DND-41 (cell line): ENCODE measurements around the gene KCNN2.

Experiments used
- ATAC-seq: fragments of 200-7000 bp; cut with Tn5 transposase; 3 replicates; pipeline ENCODE4 v1.9.1; 2021; ENCODE audit warnings: low read depth; ENCODE audit not compliant: insufficient read depth
- DNase-seq: peaks from one replicate; pipeline ENCODE4 v3.0.0-alpha.2; 2020
- H2AFZ ChIP-seq: 2 replicates; pipeline ENCODE4 v1.6.0; 2012; ENCODE audit warnings: low read depth, low read length
- H3K27ac ChIP-seq: 2 replicates; pipeline ENCODE4 v1.5.1; 2012; ENCODE audit warnings: low read length, inconsistent platforms
- H3K27me3 ChIP-seq: fragments of 200-600 bp; sonication (generic); 2 replicates; pipeline ENCODE4 v1.6.0; 2012; ENCODE audit warnings: low read length, mild to moderate bottlenecking, inconsistent platforms; ENCODE audit not compliant: insufficient read depth, poor library complexity
- H3K36me3 ChIP-seq: 2 replicates; pipeline ENCODE4 v1.5.1; 2012; ENCODE audit warnings: low read length, inconsistent platforms; ENCODE audit not compliant: insufficient read depth
- H3K4me1 ChIP-seq: 2 replicates; pipeline ENCODE4 v1.5.1; 2012; ENCODE audit warnings: mild to moderate bottlenecking, low read length; ENCODE audit not compliant: insufficient read depth
- H3K4me2 ChIP-seq: 2 replicates; pipeline ENCODE4 v1.6.0; 2012; ENCODE audit warnings: mild to moderate bottlenecking, moderate library complexity, low read length, inconsistent platforms; ENCODE audit not compliant: insufficient read depth
- H3K4me3 ChIP-seq, 2 experiments: fragments of 200-600 bp in 1 of 2; shearing (Covaris generic) in 1 of 2; 2 replicates each; pipeline ENCODE4 v1.5.1; 2012 to 2016; ENCODE audit warnings: inconsistent platforms in 2 of 2, low read length in 2 of 2, mild to moderate bottlenecking in 2 of 2, low read depth in 1 of 2, moderate library complexity in 1 of 2
- H3K79me2 ChIP-seq: 2 replicates; pipeline ENCODE4 v1.6.0; 2012; ENCODE audit warnings: low read length, inconsistent platforms; ENCODE audit not compliant: insufficient read depth
- H3K9ac ChIP-seq: 2 replicates; pipeline ENCODE4 v1.6.0; 2012; ENCODE audit warnings: low read depth, mild to moderate bottlenecking, inconsistent platforms, low read length, moderate library complexity
- H3K9me3 ChIP-seq: 2 replicates; pipeline ENCODE4 v1.5.1; 2012; ENCODE audit warnings: low read length, moderate library complexity, mild to moderate bottlenecking, inconsistent platforms; ENCODE audit not compliant: insufficient read depth, severe bottlenecking
- H4K20me1 ChIP-seq: 2 replicates; pipeline ENCODE4 v1.6.0; 2012; ENCODE audit warnings: low read length; ENCODE audit not compliant: insufficient read depth
- EZH2 ChIP-seq: IDR thresholded peaks from 3 replicates; pipeline ENCODE4 v1.6.1; 2012; ENCODE audit warnings: borderline replicate concordance, low read depth, mild to moderate bottlenecking, moderate library complexity, low read length, inconsistent platforms; ENCODE audit not compliant: severe bottlenecking
- TF ChIP-seq, protein P1 (sequence below): IDR thresholded peaks from 2 replicates; pipeline ENCODE4 v1.5.1; 2012; ENCODE audit warnings: borderline replicate concordance, low read length, moderate library complexity, mild to moderate bottlenecking; ENCODE audit not compliant: poor library complexity, severe bottlenecking; ENCODE audit errors: extremely low read depth

Gene KCNN2

DNA sequence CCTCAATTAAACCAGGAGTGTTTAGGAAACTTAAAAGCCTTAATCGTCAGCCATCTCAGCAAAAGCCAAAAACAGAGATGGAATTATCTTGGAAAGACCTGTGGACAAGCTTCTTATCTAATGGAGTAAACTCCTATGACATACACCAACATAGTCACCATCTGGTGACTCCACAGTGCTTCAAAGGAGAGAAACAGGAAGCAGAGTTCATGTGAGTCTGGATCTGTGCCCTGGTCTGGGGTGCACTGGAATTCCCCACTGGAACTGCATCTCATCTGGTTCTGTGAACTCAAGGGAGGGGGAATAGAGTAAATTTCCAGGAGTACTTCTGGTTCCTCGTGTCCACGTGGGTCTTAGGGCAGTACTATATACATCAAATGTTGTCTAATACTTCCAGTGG, 36.3 kb upstream of the KCNN2 start:
- no peaks in the 10 kb centered on the region for H3K27me3 ChIP-seq
- H4K20me1 ChIP-seq: no peaks in the 10 kb centered on the region
- DNase-seq: no peak
- H2AFZ ChIP-seq: no peak overlapping the region
- H3K36me3 ChIP-seq: no peaks in the 10 kb centered on the region
- TF ChIP-seq, protein P1, sequence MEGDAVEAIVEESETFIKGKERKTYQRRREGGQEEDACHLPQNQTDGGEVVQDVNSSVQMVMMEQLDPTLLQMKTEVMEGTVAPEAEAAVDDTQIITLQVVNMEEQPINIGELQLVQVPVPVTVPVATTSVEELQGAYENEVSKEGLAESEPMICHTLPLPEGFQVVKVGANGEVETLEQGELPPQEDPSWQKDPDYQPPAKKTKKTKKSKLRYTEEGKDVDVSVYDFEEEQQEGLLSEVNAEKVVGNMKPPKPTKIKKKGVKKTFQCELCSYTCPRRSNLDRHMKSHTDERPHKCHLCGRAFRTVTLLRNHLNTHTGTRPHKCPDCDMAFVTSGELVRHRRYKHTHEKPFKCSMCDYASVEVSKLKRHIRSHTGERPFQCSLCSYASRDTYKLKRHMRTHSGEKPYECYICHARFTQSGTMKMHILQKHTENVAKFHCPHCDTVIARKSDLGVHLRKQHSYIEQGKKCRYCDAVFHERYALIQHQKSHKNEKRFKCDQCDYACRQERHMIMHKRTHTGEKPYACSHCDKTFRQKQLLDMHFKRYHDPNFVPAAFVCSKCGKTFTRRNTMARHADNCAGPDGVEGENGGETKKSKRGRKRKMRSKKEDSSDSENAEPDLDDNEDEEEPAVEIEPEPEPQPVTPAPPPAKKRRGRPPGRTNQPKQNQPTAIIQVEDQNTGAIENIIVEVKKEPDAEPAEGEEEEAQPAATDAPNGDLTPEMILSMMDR: no peak
- H3K27ac ChIP-seq: no peak overlapping the region
- H3K4me3 ChIP-seq: no peak overlapping the region
- H3K4me2 ChIP-seq: no peak overlapping the region
- H3K4me1 ChIP-seq: no peaks in the 10 kb centered on the region
- no peaks in the 10 kb centered on the region for H3K9me3 ChIP-seq
- H3K79me2 ChIP-seq: no peaks in the 10 kb centered on the region
- ATAC-seq: no peak
- no peak overlapping the region for H3K9ac ChIP-seq

DNA sequence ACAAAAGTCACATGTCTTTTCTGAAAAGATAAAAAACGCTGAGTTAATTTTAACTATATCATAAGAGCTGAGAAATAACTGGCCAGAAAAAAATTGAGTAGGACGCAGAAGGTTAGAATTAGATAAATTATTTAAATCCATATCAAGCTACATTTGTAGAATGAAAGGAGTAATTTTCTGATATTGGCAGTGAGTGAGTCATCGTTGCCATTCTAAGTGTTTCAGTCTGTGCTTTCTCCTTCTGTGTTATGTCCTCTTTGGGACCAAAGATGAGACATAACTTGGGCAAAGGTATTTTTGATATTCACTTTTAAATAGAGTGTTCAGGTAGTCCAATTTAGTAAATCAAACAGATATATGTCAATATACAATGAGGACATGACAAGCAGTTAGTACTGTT, 34.4 kb upstream of the KCNN2 start:
- no peak overlapping the region for H3K27ac ChIP-seq
- H3K4me3 ChIP-seq: no peak overlapping the region
- H3K4me1 ChIP-seq: no peaks in the 10 kb centered on the region
- TF ChIP-seq EZH2: no peak
- TF ChIP-seq, protein P1: no peak
- no peak for ATAC-seq
- no peaks in the 10 kb centered on the region for H3K79me2 ChIP-seq
- no peak overlapping the region for H2AFZ ChIP-seq
- no peak overlapping the region for H3K9ac ChIP-seq
- no peaks in the 10 kb centered on the region for H3K27me3 ChIP-seq
- no peaks in the 10 kb centered on the region for H4K20me1 ChIP-seq
- no peak for DNase-seq
- H3K9me3 ChIP-seq: no peaks in the 10 kb centered on the region
- no peaks in the 10 kb centered on the region for H3K36me3 ChIP-seq
- H3K4me2 ChIP-seq: no peak overlapping the region

DNA sequence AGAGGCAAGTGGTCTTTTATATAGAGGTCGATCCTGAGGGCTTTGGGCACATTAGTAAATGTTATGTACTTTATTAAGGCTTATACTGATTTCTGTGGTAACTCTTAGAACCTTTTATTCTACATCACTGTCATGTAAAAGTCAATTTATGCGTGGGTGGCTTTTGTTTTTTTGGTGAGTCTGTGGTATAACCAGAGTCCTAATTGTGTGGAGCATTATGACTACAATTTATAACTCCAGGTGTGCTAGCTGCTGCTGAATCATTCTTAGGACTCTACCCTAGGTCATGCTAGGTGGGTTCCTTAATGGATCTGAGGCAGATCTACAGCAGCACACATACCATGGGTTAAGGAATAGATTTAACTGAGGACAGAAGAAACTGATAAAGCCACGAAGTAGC, 33.9 kb upstream of the KCNN2 start:
- no peaks in the 10 kb centered on the region for H4K20me1 ChIP-seq
- ATAC-seq (no peak), DNase-seq (no peak)
- TF ChIP-seq EZH2: no peak
- TF ChIP-seq, protein P1: no peak
- no peaks in the 10 kb centered on the region for H3K79me2 ChIP-seq
- no peak overlapping the region for H3K9ac ChIP-seq
- H3K4me3 ChIP-seq: no peak overlapping the region
- no peak overlapping the region for H3K27ac ChIP-seq
- no peak overlapping the region for H3K4me2 ChIP-seq
- no peaks in the 10 kb centered on the region for H3K4me1 ChIP-seq
- H3K36me3 ChIP-seq: no peaks in the 10 kb centered on the region
- no peak overlapping the region for H2AFZ ChIP-seq
- H3K9me3 ChIP-seq: no peaks in the 10 kb centered on the region
- H3K27me3 ChIP-seq: no peaks in the 10 kb centered on the region

DNA sequence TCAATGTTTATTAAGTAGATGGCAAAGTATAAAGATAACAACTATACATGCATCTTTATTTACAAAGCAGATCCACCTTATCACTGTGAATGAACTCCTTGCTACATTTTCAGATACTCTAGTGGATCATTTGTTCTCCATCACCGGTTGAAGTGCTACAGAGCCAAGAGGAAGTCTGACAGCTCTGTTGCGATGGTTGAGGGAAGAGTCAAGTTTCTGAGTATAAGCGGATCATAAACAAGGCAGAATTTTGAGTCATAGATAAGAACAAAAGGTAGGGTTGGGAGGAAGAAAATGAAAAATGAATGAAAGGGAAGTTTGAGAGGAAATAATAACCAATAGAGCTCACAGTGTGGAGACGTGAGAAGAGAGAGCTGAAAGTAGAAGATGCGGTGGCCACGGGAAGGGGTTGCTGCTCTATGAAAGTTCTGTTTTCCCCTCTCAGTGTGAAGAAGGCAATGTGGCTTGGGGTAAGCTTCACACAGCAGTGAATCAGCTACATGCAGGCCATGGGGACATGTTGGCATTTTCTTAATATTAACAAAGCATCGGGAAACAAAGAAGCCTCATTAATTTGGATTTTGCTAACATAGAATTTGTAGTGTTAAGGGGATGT, 30.8 kb upstream of the KCNN2 start:
- H3K4me1 ChIP-seq: no peaks in the 10 kb centered on the region
- H3K27ac ChIP-seq: no peak overlapping the region
- H3K4me2 ChIP-seq: no peak overlapping the region
- H3K36me3 ChIP-seq: no peaks in the 10 kb centered on the region
- H3K27me3 ChIP-seq: no peaks in the 10 kb centered on the region
- TF ChIP-seq, protein P1: no peak
- no peak for TF ChIP-seq EZH2
- no peak overlapping the region for H3K4me3 ChIP-seq
- ATAC-seq (no peak), DNase-seq (no peak)
- H4K20me1 ChIP-seq: no peaks in the 10 kb centered on the region
- no peak overlapping the region for H2AFZ ChIP-seq
- H3K79me2 ChIP-seq: no peaks in the 10 kb centered on the region
- H3K9me3 ChIP-seq: no peaks in the 10 kb centered on the region
- no peak overlapping the region for H3K9ac ChIP-seq
